Peyer's patch (tissue), 4 donors: ENCODE measurements around the gene HSD11B1L.

Source experiments
- POLR2A ChIP-seq, 2 donors: fragments of 450-650 bp; IDR thresholded peaks; one replicate each; pipeline ENCODE4 v1.5.1; 2017; ENCODE audit warnings: antibody characterized with exemption in 2 of 2, mild to moderate bottlenecking in 2 of 2, moderate library complexity in 2 of 2
- TF ChIP-seq, protein P1 (sequence below), 6 experiments: fragments of 450-650 bp in 4 of 6; fragments of 200-600 bp in 2 of 6; sonication (generic) in 1 of 6; IDR thresholded peaks; one replicate each; pipeline ENCODE4 v1.5.1; 2017 to 2019; ENCODE audit warnings: antibody characterized with exemption in 6 of 6, mild to moderate bottlenecking in 3 of 6, moderate library complexity in 1 of 6

DNA sequence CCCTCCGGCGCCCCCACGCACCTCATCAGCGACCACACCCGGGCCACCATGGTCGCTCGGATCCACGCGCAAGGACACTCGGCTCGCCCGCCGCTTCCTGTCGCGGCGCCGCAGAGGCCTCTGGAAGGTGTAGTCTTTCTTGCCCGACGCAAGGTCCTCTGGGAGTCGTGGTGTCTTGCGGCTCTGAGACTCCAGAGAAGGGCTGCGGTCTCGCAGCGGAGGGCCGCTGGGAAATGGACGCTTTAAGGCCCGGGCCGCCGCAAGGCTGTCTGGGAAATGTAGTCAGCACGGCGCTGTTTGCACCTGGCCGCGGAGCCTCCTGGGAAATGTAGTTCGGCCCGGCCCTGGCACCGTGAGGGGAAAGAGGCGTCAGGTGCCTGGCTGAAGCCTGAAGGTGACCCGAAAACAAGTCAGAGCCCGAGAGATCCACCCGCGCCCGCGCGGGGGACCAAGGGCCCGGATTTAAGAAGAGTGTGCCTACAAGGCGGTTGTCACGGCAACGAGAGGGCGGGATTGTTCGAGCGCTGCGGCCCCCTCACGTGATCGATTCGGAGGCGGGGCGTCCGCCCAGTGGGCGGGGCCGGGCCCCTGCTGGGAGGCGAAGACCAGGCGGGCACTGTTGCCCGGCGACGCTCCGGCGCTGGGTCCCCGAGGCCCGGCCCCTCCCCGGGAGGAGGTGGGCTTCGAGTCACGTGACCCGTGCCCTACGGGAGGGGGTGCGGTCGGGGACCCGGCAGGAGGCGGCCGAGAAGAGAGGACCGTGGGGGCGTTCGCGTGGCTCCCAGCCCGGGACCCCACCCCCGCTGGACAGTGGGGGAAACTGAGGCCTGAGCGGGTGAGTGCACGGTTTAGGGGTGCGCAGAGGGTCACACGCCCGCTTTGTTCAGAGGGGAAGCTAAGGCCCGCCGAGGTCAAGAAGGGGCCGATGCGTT is at the start of gene HSD11B1L, which contains the start of gene MICOS13:
- TF ChIP-seq, protein P1, sequence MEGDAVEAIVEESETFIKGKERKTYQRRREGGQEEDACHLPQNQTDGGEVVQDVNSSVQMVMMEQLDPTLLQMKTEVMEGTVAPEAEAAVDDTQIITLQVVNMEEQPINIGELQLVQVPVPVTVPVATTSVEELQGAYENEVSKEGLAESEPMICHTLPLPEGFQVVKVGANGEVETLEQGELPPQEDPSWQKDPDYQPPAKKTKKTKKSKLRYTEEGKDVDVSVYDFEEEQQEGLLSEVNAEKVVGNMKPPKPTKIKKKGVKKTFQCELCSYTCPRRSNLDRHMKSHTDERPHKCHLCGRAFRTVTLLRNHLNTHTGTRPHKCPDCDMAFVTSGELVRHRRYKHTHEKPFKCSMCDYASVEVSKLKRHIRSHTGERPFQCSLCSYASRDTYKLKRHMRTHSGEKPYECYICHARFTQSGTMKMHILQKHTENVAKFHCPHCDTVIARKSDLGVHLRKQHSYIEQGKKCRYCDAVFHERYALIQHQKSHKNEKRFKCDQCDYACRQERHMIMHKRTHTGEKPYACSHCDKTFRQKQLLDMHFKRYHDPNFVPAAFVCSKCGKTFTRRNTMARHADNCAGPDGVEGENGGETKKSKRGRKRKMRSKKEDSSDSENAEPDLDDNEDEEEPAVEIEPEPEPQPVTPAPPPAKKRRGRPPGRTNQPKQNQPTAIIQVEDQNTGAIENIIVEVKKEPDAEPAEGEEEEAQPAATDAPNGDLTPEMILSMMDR (IDR thresholded peaks at IDR 0.05), result peak in 1 of 6 experiments; percentile 1
- TF ChIP-seq POLR2A (IDR thresholded peaks at IDR 0.05), result peak; percentile 30 to 61
